ENCODE measurements around the gene MICAL3. TPM values are rescaled to one million over a fixed set of nuclear protein-coding genes. Genes with fewer than 3 reads are reported as not detected.

MICAL3 gene
- total RNA-seq, 1 experiment from 2014 or later = 23.7 TPM

- no peaks in the 10 kb centered on the region for H3K9me2 ChIP-seq (replicated peaks; ENCODE audit: low read length)
- no peak overlapping the region for H2AFZ ChIP-seq (ENCODE audit: low read length)
- no peaks in the 10 kb centered on the region for H4K20me1 ChIP-seq (ENCODE audit: low read length)
- TF ChIP-seq EZH2phosphoT487 (IDR thresholded peaks at IDR 0.05; ENCODE audit: borderline replicate concordance, low read length) = no peak
- no peak for TF ChIP-seq CTCF (conservative IDR thresholded peaks at IDR 0.05; ENCODE audit: low read depth, low read length)
- TF ChIP-seq EZH2 (IDR thresholded peaks at IDR 0.05; ENCODE audit: low read length, unreplicated experiment) = no peak
- no peak for ATAC-seq
- ChIA-PET POLR2A (ENCODE audit: unreplicated experiment) (no interaction called here), CTCF (no interaction called here)
- intact Hi-C loops (cut with micrococcal nuclease) = no loop called here
- no peaks in the 10 kb centered on the region for H3F3A ChIP-seq (ENCODE audit: low read length, unreplicated experiment)
- H3K9ac ChIP-seq (ENCODE audit: low read length) = no peak overlapping the region
- H3K4me3 ChIP-seq (ENCODE audit: low read length) = no peak overlapping the region
- no peak overlapping the region for H3K4me2 ChIP-seq (ENCODE audit: low read length)
- no peaks in the 10 kb centered on the region for H3K79me2 ChIP-seq (ENCODE audit: low read length)
- no TSS peak for BruUV-seq (replicated peaks)
- H3K36me3 ChIP-seq (ENCODE audit: low read depth, low read length) = peaks cover 30% of the 10 kb centered on the region
- H3K27me3 ChIP-seq (ENCODE audit: low read length) = no peaks in the 10 kb centered on the region
- no peaks in the 10 kb centered on the region for H3K9me3 ChIP-seq (ENCODE audit: low read length)
- no peak for DNase-seq
- peaks cover 14% of the 10 kb centered on the region for H3K4me1 ChIP-seq (ENCODE audit: insufficient read depth, low read length)
- no peak overlapping the region for H3K27ac ChIP-seq (ENCODE audit: low read length)
These were observed 135.5 kb downstream of the MICAL3 start for GRCh38 chr22:17888855-17889254.

DNA sequence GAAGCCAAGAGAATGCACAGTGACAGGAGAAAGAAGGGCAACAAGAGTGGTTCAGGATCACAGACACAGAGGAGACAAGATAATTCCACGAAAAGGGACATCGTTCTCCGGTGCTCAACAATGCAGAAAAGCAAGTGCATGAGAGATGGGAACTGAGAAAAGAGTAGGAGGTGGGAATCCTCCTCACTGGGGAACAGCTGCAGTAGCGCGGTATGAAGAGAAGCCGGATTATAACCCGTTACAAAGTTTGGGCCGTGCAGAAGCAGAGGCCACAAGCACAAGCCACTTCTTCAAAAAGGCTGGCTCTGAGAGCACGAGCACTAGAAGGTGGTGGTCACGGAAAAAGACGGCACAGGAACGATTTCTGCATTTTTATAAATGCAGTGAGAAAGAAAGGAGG is 135.9 kb downstream of the MICAL3 start:
- ChIA-PET CTCF (no interaction called here), POLR2A (ENCODE audit: unreplicated experiment) (no interaction called here)
- Histone ChIP-seq H4K20me1 (ENCODE audit: low read length) (no peaks in the 10 kb centered on the region), H3K9me3 (ENCODE audit: low read length) (no peaks in the 10 kb centered on the region), H3K9ac (ENCODE audit: low read length) (no peak overlapping the region), H3K36me3 (ENCODE audit: low read depth, low read length) (peaks cover 27% of the 10 kb centered on the region), H3K9me2 (replicated peaks; ENCODE audit: low read length) (no peaks in the 10 kb centered on the region), H3K4me3 (ENCODE audit: low read length) (no peak overlapping the region), H3K27me3 (ENCODE audit: low read length) (no peaks in the 10 kb centered on the region), H3F3A (ENCODE audit: low read length, unreplicated experiment) (no peaks in the 10 kb centered on the region), H3K79me2 (ENCODE audit: low read length) (no peaks in the 10 kb centered on the region), H3K27ac (ENCODE audit: low read length) (no peak overlapping the region), H3K4me1 (ENCODE audit: insufficient read depth, low read length) (peaks cover 14% of the 10 kb centered on the region), H3K4me2 (ENCODE audit: low read length) (no peak overlapping the region), H2AFZ (ENCODE audit: low read length) (no peak overlapping the region)
- TF ChIP-seq EZH2 (IDR thresholded peaks at IDR 0.05; ENCODE audit: low read length, unreplicated experiment) = no peak
- no TSS peak for BruUV-seq (replicated peaks)
- ATAC-seq (no peak), DNase-seq (no peak)
- intact Hi-C loops (cut with micrococcal nuclease) = no loop called here

GRCh38 chr22:17884893-17885292 is 139.5 kb downstream of the MICAL3 start:
- H3F3A ChIP-seq (ENCODE audit: low read length, unreplicated experiment) = no peaks in the 10 kb centered on the region
- no peaks in the 10 kb centered on the region for H3K9me3 ChIP-seq (ENCODE audit: low read length)
- no TSS peak for BruUV-seq (replicated peaks)
- intact Hi-C loops (cut with micrococcal nuclease) = no loop called here
- H3K9me2 ChIP-seq (replicated peaks; ENCODE audit: low read length) = no peaks in the 10 kb centered on the region
- H3K4me1 ChIP-seq (ENCODE audit: insufficient read depth, low read length) = 0 out of 2 replicates have a peak, but pooled peaks cover under 1% of the 10 kb centered on the region
- DNase-seq (no peak), ATAC-seq (no peak)
- no peak overlapping the region for H3K4me3 ChIP-seq (ENCODE audit: low read length)
- TF ChIP-seq CTCF (conservative IDR thresholded peaks at IDR 0.05; ENCODE audit: low read depth, low read length) (no peak), EZH2phosphoT487 (IDR thresholded peaks at IDR 0.05; ENCODE audit: borderline replicate concordance, low read length) (no peak), EZH2 (IDR thresholded peaks at IDR 0.05; ENCODE audit: low read length, unreplicated experiment) (no peak)
- no peak overlapping the region for H2AFZ ChIP-seq (ENCODE audit: low read length)
- H3K27ac ChIP-seq (ENCODE audit: low read length) = no peak overlapping the region
- no peak overlapping the region for H3K4me2 ChIP-seq (ENCODE audit: low read length)
- no peak overlapping the region for H3K9ac ChIP-seq (ENCODE audit: low read length)
- CTCF ChIA-PET = no interaction called here
- H4K20me1 ChIP-seq (ENCODE audit: low read length) = no peaks in the 10 kb centered on the region
- no peaks in the 10 kb centered on the region for H3K79me2 ChIP-seq (ENCODE audit: low read length)
- no peaks in the 10 kb centered on the region for H3K27me3 ChIP-seq (ENCODE audit: low read length)
- POLR2A ChIA-PET (ENCODE audit: unreplicated experiment) = no interaction called here
- peaks cover 16% of the 10 kb centered on the region; the same call in 1 of the 2 replicates for H3K36me3 ChIP-seq (ENCODE audit: low read depth, low read length)
